SJCRH30 (cell line): ENCODE measurements around the gene CPED1. TPM values are rescaled to one million over a fixed set of nuclear protein-coding genes. Genes with fewer than 3 reads are reported as not detected.
A peak's percentile ranks its signal among the peaks of the same experiment; 100 is the strongest.

ENCODE experiments used
- DNase-seq, 2 experiments: peaks; one replicate each; pipeline ENCODE4 v3.0.0-alpha.2; 2015 to 2020
- H3K27ac ChIP-seq: fragments of 250-450 bp; sonication (Bioruptor Pico); 2 replicates; pipeline ENCODE4 v1.5.1; 2020; ENCODE audit warnings: mild to moderate bottlenecking, moderate library complexity
- H3K27me3 ChIP-seq: fragments of 250-450 bp; sonication (Bioruptor Pico); 2 replicates; pipeline ENCODE4 v1.5.1; 2020; ENCODE audit warnings: mild to moderate bottlenecking, moderate library complexity
- H3K36me3 ChIP-seq: fragments of 250-450 bp; sonication (Bioruptor Pico); 2 replicates; pipeline ENCODE4 v1.5.1; 2020; ENCODE audit warnings: mild to moderate bottlenecking, moderate library complexity
- H3K4me1 ChIP-seq: fragments of 250-450 bp; sonication (Bioruptor Pico); 2 replicates; pipeline ENCODE4 v1.5.1; 2020; ENCODE audit warnings: mild to moderate bottlenecking, moderate library complexity
- H3K4me3 ChIP-seq: fragments of 250-450 bp; sonication (Bioruptor Pico); 2 replicates; pipeline ENCODE4 v1.5.1; 2020; ENCODE audit warnings: mild to moderate bottlenecking, moderate library complexity
- H3K9me3 ChIP-seq: fragments of 250-450 bp; sonication (Bioruptor Pico); replicated peaks from 2 replicates; pipeline ENCODE4 v1.5.1; 2020; ENCODE audit warnings: mild to moderate bottlenecking, moderate library complexity
- total RNA-seq: library from RNA; depleted of rRNA; stranded (reverse); fragments of >200 nt; shearing (Covaris generic); gene quantifications from 2 replicates; pipeline ENCODE4 v1.2.3, GENCODE V29; 2014

CPED1 gene
- total RNA-seq, 1 experiment from 2014 or later: 4.4 TPM

- Histone ChIP-seq H3K27me3 (no peaks in the 10 kb centered on the region), H3K9me3 (no peaks in the 10 kb centered on the region), H3K4me1 (no peaks in the 10 kb centered on the region; the same call in 1 of the 2 replicates), H3K4me3 (no peak overlapping the region), H3K36me3 (no peaks in the 10 kb centered on the region), H3K27ac (no peak overlapping the region)
- no peak for DNase-seq
These were observed 285.1 kb downstream of the CPED1 start for GRCh38 chr7:121273467-121274167.

- no peaks in the 10 kb centered on the region for H3K27me3 ChIP-seq
- no peak overlapping the region for H3K27ac ChIP-seq
- H3K4me3 ChIP-seq: no peak overlapping the region
- H3K36me3 ChIP-seq: no peaks in the 10 kb centered on the region
- H3K4me1 ChIP-seq: no peaks in the 10 kb centered on the region; the same call in 1 of the 2 replicates
- no peak for DNase-seq
- no peaks in the 10 kb centered on the region for H3K9me3 ChIP-seq
These were observed 286.0 kb downstream of the CPED1 start for GRCh38 chr7:121274467-121274866.

GRCh38 chr7:121275204-121275603 is 286.7 kb downstream of the CPED1 start:
- no peaks in the 10 kb centered on the region for H3K9me3 ChIP-seq
- no peak for DNase-seq
- no peaks in the 10 kb centered on the region for H3K27me3 ChIP-seq
- no peak overlapping the region for H3K27ac ChIP-seq
- no peak overlapping the region for H3K4me3 ChIP-seq
- H3K36me3 ChIP-seq: no peaks in the 10 kb centered on the region
- H3K4me1 ChIP-seq: no peaks in the 10 kb centered on the region; the same call in 1 of the 2 replicates

GRCh38 chr7:121276313-121276712 is 287.8 kb downstream of the CPED1 start:
- H3K4me3 ChIP-seq: no peak overlapping the region
- H3K9me3 ChIP-seq: no peaks in the 10 kb centered on the region
- H3K27me3 ChIP-seq: no peaks in the 10 kb centered on the region
- no peaks in the 10 kb centered on the region for H3K36me3 ChIP-seq
- DNase-seq: no peak
- no peak overlapping the region for H3K27ac ChIP-seq
- H3K4me1 ChIP-seq: no peaks in the 10 kb centered on the region; the same call in 1 of the 2 replicates

GRCh38 chr7:121278120-121279021 is 289.9 kb downstream of the CPED1 start:
- no peaks in the 10 kb centered on the region for H3K27me3 ChIP-seq
- H3K4me1 ChIP-seq: no peaks in the 10 kb centered on the region; the same call in 1 of the 2 replicates
- no peak for DNase-seq
- H3K36me3 ChIP-seq: no peaks in the 10 kb centered on the region
- no peaks in the 10 kb centered on the region for H3K9me3 ChIP-seq
- H3K4me3 ChIP-seq: no peak overlapping the region
- H3K27ac ChIP-seq: no peak overlapping the region

GRCh38 chr7:121279060-121279620 is 290.6 kb downstream of the CPED1 start:
- Histone ChIP-seq H3K4me3 (no peak overlapping the region), H3K9me3 (no peaks in the 10 kb centered on the region), H3K36me3 (no peaks in the 10 kb centered on the region), H3K27ac (no peak overlapping the region), H3K27me3 (no peaks in the 10 kb centered on the region), H3K4me1 (no peaks in the 10 kb centered on the region; the same call in 1 of the 2 replicates)
- no peak for DNase-seq

- H3K27ac ChIP-seq: no peak overlapping the region
- H3K27me3 ChIP-seq: no peaks in the 10 kb centered on the region
- no peaks in the 10 kb centered on the region; the same call in 1 of the 2 replicates for H3K4me1 ChIP-seq
- no peaks in the 10 kb centered on the region for H3K36me3 ChIP-seq
- no peak for DNase-seq
- no peak overlapping the region for H3K4me3 ChIP-seq
- H3K9me3 ChIP-seq: no peaks in the 10 kb centered on the region
These were observed 291.3 kb downstream of the CPED1 start for GRCh38 chr7:121279822-121280221.

- DNase-seq: no peak
- H3K4me1 ChIP-seq: no peaks in the 10 kb centered on the region; the same call in 1 of the 2 replicates
- H3K36me3 ChIP-seq: no peaks in the 10 kb centered on the region
- H3K27ac ChIP-seq: no peak overlapping the region
- H3K4me3 ChIP-seq: no peak overlapping the region
- H3K9me3 ChIP-seq: no peaks in the 10 kb centered on the region
- no peaks in the 10 kb centered on the region for H3K27me3 ChIP-seq
These were observed 292.1 kb downstream of the CPED1 start for GRCh38 chr7:121280656-121281055.

- no peak overlapping the region for H3K4me3 ChIP-seq
- no peak for DNase-seq
- no peaks in the 10 kb centered on the region for H3K9me3 ChIP-seq
- no peaks in the 10 kb centered on the region; the same call in 1 of the 2 replicates for H3K4me1 ChIP-seq
- no peak overlapping the region for H3K27ac ChIP-seq
- H3K27me3 ChIP-seq: no peaks in the 10 kb centered on the region
- H3K36me3 ChIP-seq: no peaks in the 10 kb centered on the region
These were observed 293.6 kb downstream of the CPED1 start for GRCh38 chr7:121282129-121282528.

- peaks cover 8% of the 10 kb centered on the region for H3K4me1 ChIP-seq
- H3K36me3 ChIP-seq: no peaks in the 10 kb centered on the region
- no peak overlapping the region for H3K4me3 ChIP-seq
- DNase-seq: no peak
- no peaks in the 10 kb centered on the region for H3K27me3 ChIP-seq
- no peaks in the 10 kb centered on the region for H3K9me3 ChIP-seq
- no peak overlapping the region for H3K27ac ChIP-seq
These were observed 296.7 kb downstream of the CPED1 start for GRCh38 chr7:121285066-121285667.

GRCh38 chr7:121286186-121286585 is 297.7 kb downstream of the CPED1 start:
- H3K9me3 ChIP-seq: no peaks in the 10 kb centered on the region; the same call in 1 of the 2 replicates
- H3K27ac ChIP-seq: no peak overlapping the region
- peaks cover 8% of the 10 kb centered on the region for H3K4me1 ChIP-seq
- no peaks in the 10 kb centered on the region for H3K27me3 ChIP-seq
- no peak overlapping the region for H3K4me3 ChIP-seq
- no peaks in the 10 kb centered on the region for H3K36me3 ChIP-seq
- DNase-seq: no peak

- no peaks in the 10 kb centered on the region for H3K36me3 ChIP-seq
- no peak overlapping the region for H3K27ac ChIP-seq
- DNase-seq: no peak
- H3K4me3 ChIP-seq: no peak overlapping the region
- no peaks in the 10 kb centered on the region; the same call in 1 of the 2 replicates for H3K9me3 ChIP-seq
- peaks cover 8% of the 10 kb centered on the region for H3K4me1 ChIP-seq
- no peaks in the 10 kb centered on the region for H3K27me3 ChIP-seq
These were observed 298.5 kb downstream of the CPED1 start for GRCh38 chr7:121286742-121287734.

- DNase-seq: peak in 1 of 2 experiments; percentile 43
- Histone ChIP-seq H3K27ac (no peak overlapping the region), H3K9me3 (no peaks in the 10 kb centered on the region; the same call in 1 of the 2 replicates)
These were observed 300.4 kb downstream of the CPED1 start for GRCh38 chr7:121288894-121289293.

More at GRCh38 chr7:121288894-121289293, 300.4 kb downstream of the CPED1 start:
- H3K4me3 ChIP-seq: no peak overlapping the region
- peaks cover 8% of the 10 kb centered on the region for H3K4me1 ChIP-seq
- H3K36me3 ChIP-seq: no peaks in the 10 kb centered on the region
- no peaks in the 10 kb centered on the region for H3K27me3 ChIP-seq
